PFSK-1 (cell line): Measurements from ENCODE around the gene CDCP1.

Experiments used
- FOXP2 ChIP-seq: optimal IDR thresholded peaks from 2 replicates; pipeline ENCODE3; 2011; ENCODE audit warnings: borderline replicate concordance, control low read depth, inconsistent platforms; ENCODE audit not compliant: insufficient read depth; ENCODE audit errors: extremely low read length, extremely low read depth
- POLR2AphosphoS5 ChIP-seq: IDR thresholded peaks from 2 replicates; pipeline ENCODE4 v1.6.1; 2012; ENCODE audit warnings: low read depth, mild to moderate bottlenecking, control low read depth, low read length, moderate library complexity
- SIN3A ChIP-seq: IDR thresholded peaks from 2 replicates; pipeline ENCODE4 v1.6.1; 2012; ENCODE audit warnings: mild to moderate bottlenecking, low read length, moderate library complexity, borderline replicate concordance; ENCODE audit not compliant: insufficient read depth
- TAF1 ChIP-seq: IDR thresholded peaks from 2 replicates; pipeline ENCODE4 v1.6.1; 2012; ENCODE audit warnings: low read length, control low read depth, borderline replicate concordance; ENCODE audit not compliant: insufficient read depth
- TF ChIP-seq, protein P1 (sequence below), 2 experiments: IDR thresholded peaks; 2 replicates each; pipeline versions ENCODE4 v1.6.1 to v1.8.0; 2011 to 2012; ENCODE audit warnings: low read depth in 2 of 2, low read length in 2 of 2, control low read depth in 1 of 2, inconsistent platforms in 1 of 2, mild to moderate bottlenecking in 1 of 2, moderate library complexity in 1 of 2; ENCODE audit not compliant: insufficient read depth in 1 of 2

DNA sequence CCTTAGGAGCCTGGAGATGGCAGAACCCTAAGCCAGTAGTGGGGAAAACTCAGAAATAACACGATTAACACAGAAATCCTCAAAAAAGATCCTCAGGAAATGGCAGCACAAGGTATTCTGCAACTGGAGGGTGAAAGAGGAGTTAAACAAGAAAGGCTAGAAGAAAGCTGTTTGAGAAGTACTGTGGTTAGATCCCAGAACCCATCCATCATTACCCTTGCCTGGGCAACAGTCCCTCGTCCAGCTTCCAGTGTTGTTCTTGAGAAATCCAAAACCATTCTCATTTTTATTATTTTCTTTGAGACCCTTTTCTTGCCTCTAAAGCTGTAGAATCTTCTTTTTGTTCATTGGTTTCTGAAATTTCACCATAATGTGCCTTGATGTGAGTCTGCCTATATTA lies 2.7 kb upstream of the CDCP1 start:
- no peak for TF ChIP-seq TAF1
- no peak for TF ChIP-seq POLR2AphosphoS5
- TF ChIP-seq, protein P1, sequence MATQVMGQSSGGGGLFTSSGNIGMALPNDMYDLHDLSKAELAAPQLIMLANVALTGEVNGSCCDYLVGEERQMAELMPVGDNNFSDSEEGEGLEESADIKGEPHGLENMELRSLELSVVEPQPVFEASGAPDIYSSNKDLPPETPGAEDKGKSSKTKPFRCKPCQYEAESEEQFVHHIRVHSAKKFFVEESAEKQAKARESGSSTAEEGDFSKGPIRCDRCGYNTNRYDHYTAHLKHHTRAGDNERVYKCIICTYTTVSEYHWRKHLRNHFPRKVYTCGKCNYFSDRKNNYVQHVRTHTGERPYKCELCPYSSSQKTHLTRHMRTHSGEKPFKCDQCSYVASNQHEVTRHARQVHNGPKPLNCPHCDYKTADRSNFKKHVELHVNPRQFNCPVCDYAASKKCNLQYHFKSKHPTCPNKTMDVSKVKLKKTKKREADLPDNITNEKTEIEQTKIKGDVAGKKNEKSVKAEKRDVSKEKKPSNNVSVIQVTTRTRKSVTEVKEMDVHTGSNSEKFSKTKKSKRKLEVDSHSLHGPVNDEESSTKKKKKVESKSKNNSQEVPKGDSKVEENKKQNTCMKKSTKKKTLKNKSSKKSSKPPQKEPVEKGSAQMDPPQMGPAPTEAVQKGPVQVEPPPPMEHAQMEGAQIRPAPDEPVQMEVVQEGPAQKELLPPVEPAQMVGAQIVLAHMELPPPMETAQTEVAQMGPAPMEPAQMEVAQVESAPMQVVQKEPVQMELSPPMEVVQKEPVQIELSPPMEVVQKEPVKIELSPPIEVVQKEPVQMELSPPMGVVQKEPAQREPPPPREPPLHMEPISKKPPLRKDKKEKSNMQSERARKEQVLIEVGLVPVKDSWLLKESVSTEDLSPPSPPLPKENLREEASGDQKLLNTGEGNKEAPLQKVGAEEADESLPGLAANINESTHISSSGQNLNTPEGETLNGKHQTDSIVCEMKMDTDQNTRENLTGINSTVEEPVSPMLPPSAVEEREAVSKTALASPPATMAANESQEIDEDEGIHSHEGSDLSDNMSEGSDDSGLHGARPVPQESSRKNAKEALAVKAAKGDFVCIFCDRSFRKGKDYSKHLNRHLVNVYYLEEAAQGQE (IDR thresholded peaks at IDR 0.05; ENCODE audit: insufficient read depth in 1 of 2, low read depth in 2 of 2, low read length in 2 of 2): no peak
- TF ChIP-seq SIN3A: no peak
- TF ChIP-seq FOXP2: no peak
